Astrocyte (in vitro differentiated cells and primary cell): ENCODE data around the gene CHST13.

ENCODE experiments used
- EZH2 ChIP-seq: IDR thresholded peaks from 2 replicates; pipeline ENCODE4 v1.6.1; 2012; ENCODE audit warnings: mild to moderate bottlenecking, low read length, inconsistent platforms; ENCODE audit not compliant: insufficient read depth
- TF ChIP-seq, protein P1 (sequence below): IDR thresholded peaks from 2 replicates; pipeline ENCODE4 v1.5.1; 2011; ENCODE audit warnings: low read depth, mild to moderate bottlenecking, inconsistent platforms, low read length, moderate library complexity; ENCODE audit not compliant: insufficient read depth

- TF ChIP-seq, protein P1, sequence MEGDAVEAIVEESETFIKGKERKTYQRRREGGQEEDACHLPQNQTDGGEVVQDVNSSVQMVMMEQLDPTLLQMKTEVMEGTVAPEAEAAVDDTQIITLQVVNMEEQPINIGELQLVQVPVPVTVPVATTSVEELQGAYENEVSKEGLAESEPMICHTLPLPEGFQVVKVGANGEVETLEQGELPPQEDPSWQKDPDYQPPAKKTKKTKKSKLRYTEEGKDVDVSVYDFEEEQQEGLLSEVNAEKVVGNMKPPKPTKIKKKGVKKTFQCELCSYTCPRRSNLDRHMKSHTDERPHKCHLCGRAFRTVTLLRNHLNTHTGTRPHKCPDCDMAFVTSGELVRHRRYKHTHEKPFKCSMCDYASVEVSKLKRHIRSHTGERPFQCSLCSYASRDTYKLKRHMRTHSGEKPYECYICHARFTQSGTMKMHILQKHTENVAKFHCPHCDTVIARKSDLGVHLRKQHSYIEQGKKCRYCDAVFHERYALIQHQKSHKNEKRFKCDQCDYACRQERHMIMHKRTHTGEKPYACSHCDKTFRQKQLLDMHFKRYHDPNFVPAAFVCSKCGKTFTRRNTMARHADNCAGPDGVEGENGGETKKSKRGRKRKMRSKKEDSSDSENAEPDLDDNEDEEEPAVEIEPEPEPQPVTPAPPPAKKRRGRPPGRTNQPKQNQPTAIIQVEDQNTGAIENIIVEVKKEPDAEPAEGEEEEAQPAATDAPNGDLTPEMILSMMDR, result no peak
- no peak for TF ChIP-seq EZH2
Measured at GRCh38 chr3:126552688-126553283, 28.8 kb downstream of the CHST13 start.
